Naive thymus-derived CD8-positive, alpha-beta T cell (primary cell): ENCODE measurements around the gene ERI3. TPM values are rescaled to one million over a fixed set of nuclear protein-coding genes. Genes with fewer than 3 reads are reported as not detected.
"Not testable (repeated sequence)": the region's sequence is repeated elsewhere in the genome, so short reads cannot be mapped to it uniquely, and the experiment has no call there.

ENCODE experiments used
- ATAC-seq, 2 donors: fragments of 150-1000 bp; cut with Tn5 transposase in 1 of 2; sonication (Bioruptor Pico), chemical (Tn5 transposase) in 1 of 2; 1 replicate in 1 of 2; 2 replicates in 1 of 2; pipeline ENCODE4 v1.10.0; 2021; ENCODE audit warnings: mild to moderate bottlenecking in 2 of 2, moderate library complexity in 2 of 2
- POLR2A ChIA-PET: fragments of 350-600 bp; sonication (Branson Sonifier 250); formaldehyde crosslinking; loops from one replicate; lab custom pipeline; 2021; ENCODE audit warnings: antibody characterized with exemption; lab: Charles Lee
- DNase-seq, 10 donors: peaks; one replicate each; pipeline versions ENCODE4 v3.0.0 to v3.0.0-alpha.2; 2020 to 2022
- H3K27ac Mint-ChIP-seq, 10 donors: one replicate each; pipeline ENCODE4 v1.8.0; 2020 to 2022; ENCODE audit warnings: mild to moderate bottlenecking in 10 of 10, mixed read lengths in 10 of 10, moderate library complexity in 4 of 10, inconsistent platforms in 1 of 10
- H3K27me3 Mint-ChIP-seq, 5 donors: one replicate each; pipeline ENCODE4 v1.8.0; 2021 to 2022; ENCODE audit warnings: mixed read lengths in 5 of 5
- H3K36me3 Mint-ChIP-seq, 3 donors: one replicate each; pipeline ENCODE4 v1.8.0; 2020 to 2022; ENCODE audit warnings: mixed read lengths in 3 of 3, mild to moderate bottlenecking in 2 of 3, inconsistent platforms in 1 of 3
- H3K4me1 Mint-ChIP-seq, 4 donors: one replicate each; pipeline ENCODE4 v1.8.0; 2021 to 2022; ENCODE audit warnings: mixed read lengths in 4 of 4
- H3K4me3 Mint-ChIP-seq, 10 donors: one replicate each; pipeline ENCODE4 v1.8.0; 2020 to 2022; ENCODE audit warnings: mild to moderate bottlenecking in 10 of 10, mixed read lengths in 10 of 10, moderate library complexity in 6 of 10, inconsistent platforms in 1 of 10
- H3K9me3 Mint-ChIP-seq, 9 donors: one replicate each; pipeline ENCODE4 v1.8.0; 2020 to 2022; ENCODE audit warnings: mixed read lengths in 9 of 9, mild to moderate bottlenecking in 3 of 9, inconsistent platforms in 1 of 9, moderate library complexity in 1 of 9
- polyA plus RNA-seq, 3 donors: library from polyadenylated mRNA; unstranded; fragments of 300-500 nt; fragmentation: Illumina TruSeq; gene quantifications; one replicate each; pipeline ENCODE4 v1.2.3, GENCODE V29; 2021
- total RNA-seq, 8 experiments: library from RNA in 2 of 8; stranded (reverse) in 2 of 8; gene quantifications; one replicate each; pipeline ENCODE4 v1.2.3 and lab custom pipeline; 2021 to 2026

The ERI3 gene
- total and polyA plus RNA-seq, 5 experiments from 2014 or later: 27.2 to 45.8 (median 43.4) TPM

- H3K27ac Mint-ChIP-seq: peak overlapping the region in 4 of 10 donors; percentile 5 to 51 (median 24)
- H3K27me3 Mint-ChIP-seq: no peaks in the 10 kb centered on the region
- no peak overlapping the region for H3K4me3 Mint-ChIP-seq
- peaks cover 21 to 52% (median 36%) of the 10 kb centered on the region in 4 donors for H3K4me1 Mint-ChIP-seq
- H3K36me3 Mint-ChIP-seq: peaks cover 0 to 62% (median 3%) of the 10 kb centered on the region in 3 donors
- POLR2A ChIA-PET: no interaction called here
- H3K9me3 Mint-ChIP-seq: no peaks in the 10 kb centered on the region
- DNase-seq: peak; percentile 36 to 79 (median 60)
- peak; percentile 43 to 50 for ATAC-seq
Measured at GRCh38 chr1:44217809-44218410, 137.1 kb downstream of the ERI3 start.

DNA sequence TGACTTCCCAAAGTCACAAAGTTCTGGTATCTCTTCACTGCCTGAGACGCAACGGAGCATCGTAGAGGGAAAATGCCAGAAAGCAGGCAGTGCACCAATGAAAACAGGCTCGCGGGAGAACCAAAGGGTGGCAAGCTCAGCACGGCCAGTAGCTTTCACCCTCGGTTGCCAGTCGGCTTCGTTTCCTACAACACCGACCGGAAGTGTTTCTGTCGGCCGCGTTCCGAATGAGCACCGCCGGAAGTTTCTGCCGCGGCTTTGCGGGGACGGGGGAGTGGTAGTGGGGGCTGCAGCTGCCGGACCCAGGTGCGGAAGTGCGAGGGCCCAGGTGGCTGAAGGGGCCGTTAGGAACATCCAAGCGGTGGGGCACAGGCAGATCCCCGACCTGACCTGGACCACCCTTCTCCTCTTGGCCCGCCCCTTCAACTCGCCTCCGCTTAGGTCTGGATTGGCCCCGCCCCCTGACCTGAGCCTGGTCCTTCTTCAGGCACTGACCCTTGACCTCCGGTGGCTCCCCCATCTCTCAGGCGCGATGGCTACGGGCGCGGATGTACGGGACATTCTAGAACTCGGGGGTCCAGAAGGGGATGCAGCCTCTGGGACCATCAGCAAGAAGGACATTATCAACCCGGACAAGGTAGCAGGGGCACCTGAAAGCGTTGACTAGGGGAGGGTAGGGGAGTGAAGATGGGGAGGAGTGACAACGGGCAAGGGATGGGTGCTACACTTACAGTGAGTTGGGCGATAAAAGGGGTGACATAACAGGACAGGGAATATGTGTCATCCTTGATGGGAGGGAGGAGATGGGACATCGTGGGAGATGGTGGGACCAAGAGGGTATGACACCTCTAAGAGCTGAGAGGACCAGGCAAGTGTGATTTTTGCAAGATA lies 141.6 kb downstream of the ERI3 start, which contains the start of gene DMAP1:
Gene DMAP1 (plus strand): TSS at position 250 of the 891 bp plus-strand sequence. CDS start 283 bp downstream, at position 533.
- no peaks in the 10 kb centered on the region for H3K27me3 Mint-ChIP-seq
- peak; percentile 89 to 91 for ATAC-seq
- peak within 1 kb of the TSS; percentile 89 to 99 (median 95) for H3K27ac Mint-ChIP-seq
- POLR2A ChIA-PET: interaction anchor here (0.7 to 2.3 kb wide), 7 partner anchors 10 to 1674 kb away, joined by 3 to 15 read pairs (median 4); no protein-coding TSS in a partner anchor
- peak within 1 kb of the TSS; percentile 88 to 97 (median 94) for H3K4me3 Mint-ChIP-seq
- no peaks in the 10 kb centered on the region for H3K9me3 Mint-ChIP-seq
- H3K4me1 Mint-ChIP-seq: peaks cover 22 to 62% (median 40%) of the 10 kb centered on the region in 4 donors
- DNase-seq: peak; percentile 70 to 93 (median 84)
- peaks cover 0 to 28% (median under 1%) of the 10 kb centered on the region in 3 donors for H3K36me3 Mint-ChIP-seq

GRCh38 chr1:44212355-44213221 lies 142.5 kb downstream of the ERI3 start:
- Mint-ChIP-seq H3K9me3 (no peaks in the 10 kb centered on the region), H3K4me1 (peaks cover 21 to 58% (median 39%) of the 10 kb centered on the region in 4 donors), H3K27me3 (no peaks in the 10 kb centered on the region), H3K4me3 (peak overlapping the region; percentile 88 to 97 (median 94)), H3K27ac (peak overlapping the region; percentile 89 to 99 (median 95)), H3K36me3 (peaks cover 0 to 23% (median 0%) of the 10 kb centered on the region in 3 donors)
- peak in 3 of 10 donors; percentile 18 to 24 (median 23) for DNase-seq
- peak; percentile 24 to 57 for ATAC-seq
- POLR2A ChIA-PET: interaction anchor here (1.2 to 2.3 kb wide), 6 partner anchors 10 to 519 kb away, joined by 3 to 15 read pairs (median 4); no protein-coding TSS in a partner anchor

GRCh38 chr1:44210595-44210994 lies 144.5 kb downstream of the ERI3 start:
- H3K36me3 Mint-ChIP-seq: peaks cover 0 to 5% (median 0%) of the 10 kb centered on the region in 3 donors
- POLR2A ChIA-PET: no interaction called here
- no peaks in the 10 kb centered on the region for H3K9me3 Mint-ChIP-seq
- H3K4me1 Mint-ChIP-seq: peaks cover 15 to 39% (median 32%) of the 10 kb centered on the region in 4 donors
- no peak for ATAC-seq
- no peak overlapping the region for H3K27ac Mint-ChIP-seq
- DNase-seq: no peak
- H3K4me3 Mint-ChIP-seq: no peak overlapping the region
- H3K27me3 Mint-ChIP-seq: peaks cover 0 to under 1% (median 0%) of the 10 kb centered on the region in 5 donors

DNA sequence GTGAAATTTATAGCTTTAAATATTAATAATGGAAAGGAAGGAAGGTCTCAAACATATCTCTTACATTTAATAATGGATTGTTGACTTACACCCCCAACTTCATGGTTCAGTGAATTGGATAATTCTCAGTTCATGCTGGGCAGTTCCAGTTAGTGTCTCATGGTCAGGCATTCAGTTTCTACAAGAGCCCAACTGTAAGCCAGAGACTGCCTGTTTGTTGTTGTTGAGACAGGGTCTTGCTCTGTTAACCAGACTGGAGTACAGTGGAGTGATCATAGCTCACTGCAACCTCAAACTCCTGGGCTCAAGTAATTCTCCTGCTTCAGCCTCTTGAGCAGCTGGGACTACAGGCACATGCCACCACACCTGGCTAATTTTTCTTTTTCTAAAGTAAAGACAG lies 146.8 kb downstream of the ERI3 start:
- Mint-ChIP-seq H3K27me3 (peaks cover 0 to 4% (median 0%) of the 10 kb centered on the region in 5 donors), H3K4me3 (no peak overlapping the region), H3K36me3 (no peaks in the 10 kb centered on the region), H3K27ac (no peak overlapping the region), H3K9me3 (no peaks in the 10 kb centered on the region), H3K4me1 (peaks cover 5 to 17% (median 12%) of the 10 kb centered on the region in 4 donors)
- DNase-seq: no peak
- no peak for ATAC-seq
- POLR2A ChIA-PET: no interaction called here

- H3K36me3 Mint-ChIP-seq, POLR2A ChIA-PET, ATAC-seq, DNase-seq, H3K9me3 Mint-ChIP-seq, H3K4me1 Mint-ChIP-seq, H3K27me3 Mint-ChIP-seq, H3K27ac Mint-ChIP-seq, H3K4me3 Mint-ChIP-seq: not testable (repeated sequence)
Measured at GRCh38 chr1:44206545-44206944, 148.5 kb downstream of the ERI3 start.

DNA sequence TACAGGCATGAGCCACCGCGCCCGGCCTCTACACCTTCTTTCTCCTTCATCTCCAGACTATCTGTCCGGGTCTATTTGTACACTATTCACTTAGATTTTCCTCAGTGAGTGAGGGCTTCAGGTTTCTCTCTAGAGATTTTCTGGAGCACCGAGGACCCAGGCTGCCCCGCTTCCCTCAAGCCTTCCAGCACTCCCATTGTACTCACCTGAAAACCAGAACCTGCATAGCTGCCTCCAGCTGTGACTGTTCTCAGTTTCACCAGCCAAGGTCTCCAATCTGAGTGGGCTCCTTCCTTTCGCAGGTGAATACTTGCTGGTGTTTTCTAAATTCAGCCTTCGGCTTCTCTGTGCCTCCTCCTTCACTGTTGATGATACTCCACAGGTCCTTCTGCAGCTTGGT lies 154.7 kb downstream of the ERI3 start:
- peak overlapping the region in 1 of 10 donors; percentile 8 for H3K27ac Mint-ChIP-seq
- peaks cover 0 to 1% (median 0%) of the 10 kb centered on the region in 5 donors for H3K27me3 Mint-ChIP-seq
- ATAC-seq: no peak

DNA sequence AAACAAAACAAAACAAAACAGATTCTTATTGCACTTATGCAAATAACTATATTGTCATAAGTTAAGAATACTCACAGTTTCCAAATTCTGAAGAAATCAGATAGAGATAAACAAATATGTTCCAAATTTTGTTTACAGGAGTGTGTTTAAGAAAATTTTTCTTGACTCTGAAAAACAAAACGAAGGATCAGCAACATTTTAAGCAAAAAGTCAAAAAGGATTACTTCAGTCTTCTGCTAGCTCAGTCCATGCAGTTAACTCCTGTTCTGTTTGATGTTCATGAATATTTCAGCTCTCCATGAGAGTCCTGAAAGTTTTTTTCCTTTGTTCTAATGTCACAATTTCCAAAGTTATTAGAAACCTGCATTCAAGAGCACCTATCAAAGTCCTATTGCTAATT lies 180.4 kb downstream of the ERI3 start:
- no peak for ATAC-seq
- H3K27ac Mint-ChIP-seq: no peak overlapping the region
- H3K4me3 Mint-ChIP-seq: no peak overlapping the region
- H3K4me1 Mint-ChIP-seq: no peaks in the 10 kb centered on the region
- POLR2A ChIA-PET: no interaction called here
- peaks cover 0 to 21% (median 0%) of the 10 kb centered on the region in 9 donors for H3K9me3 Mint-ChIP-seq
- peaks cover 0 to 15% (median 14%) of the 10 kb centered on the region in 5 donors for H3K27me3 Mint-ChIP-seq
- no peak for DNase-seq
- peaks cover 0 to 8% (median 2%) of the 10 kb centered on the region in 3 donors for H3K36me3 Mint-ChIP-seq

More for the DNA sequence above, 154.7 kb downstream of the ERI3 start:
- POLR2A ChIA-PET: no interaction called here
- H3K36me3 Mint-ChIP-seq: no peaks in the 10 kb centered on the region
- H3K9me3 Mint-ChIP-seq: no peaks in the 10 kb centered on the region
- no peak for DNase-seq
- no peak overlapping the region for H3K4me3 Mint-ChIP-seq
- no peaks in the 10 kb centered on the region for H3K4me1 Mint-ChIP-seq

Other genes starting within 250 kb of the ERI3 start
- gene KLF17, start 236.4 kb downstream of the ERI3 start, total RNA-seq: not detected
- gene KLF17, start 236.4 kb downstream of the ERI3 start, polyA plus RNA-seq: not detected
- not detected for gene KLF18, start 213.6 kb downstream of the ERI3 start, total RNA-seq
- gene KLF18, start 213.6 kb downstream of the ERI3 start, polyA plus RNA-seq: not detected
- gene DMAP1, start 141.8 kb downstream of the ERI3 start, total RNA-seq: 10 to 100 TPM; 95.2 to 96.0 TPM
- 10 to 100 TPM; 32.6 to 44.4 (median 42.3) TPM for gene DMAP1, start 141.8 kb downstream of the ERI3 start, polyA plus RNA-seq
- gene RNF220, start 50.0 kb upstream of the ERI3 start, total RNA-seq: 100 to 1,000 TPM; 122 to 129 TPM
- 100 to 1,000 TPM in 1 of 3 donors, 10 to 100 TPM in 2; 62.2 to 103 (median 75.6) TPM for gene RNF220, start 50.0 kb upstream of the ERI3 start, polyA plus RNA-seq